ENCODE data around the gene CAB39.

GRCh38 chr2:230865766-230866755 is 153.4 kb downstream of the CAB39 start:
- TF ChIP-seq, protein P1, sequence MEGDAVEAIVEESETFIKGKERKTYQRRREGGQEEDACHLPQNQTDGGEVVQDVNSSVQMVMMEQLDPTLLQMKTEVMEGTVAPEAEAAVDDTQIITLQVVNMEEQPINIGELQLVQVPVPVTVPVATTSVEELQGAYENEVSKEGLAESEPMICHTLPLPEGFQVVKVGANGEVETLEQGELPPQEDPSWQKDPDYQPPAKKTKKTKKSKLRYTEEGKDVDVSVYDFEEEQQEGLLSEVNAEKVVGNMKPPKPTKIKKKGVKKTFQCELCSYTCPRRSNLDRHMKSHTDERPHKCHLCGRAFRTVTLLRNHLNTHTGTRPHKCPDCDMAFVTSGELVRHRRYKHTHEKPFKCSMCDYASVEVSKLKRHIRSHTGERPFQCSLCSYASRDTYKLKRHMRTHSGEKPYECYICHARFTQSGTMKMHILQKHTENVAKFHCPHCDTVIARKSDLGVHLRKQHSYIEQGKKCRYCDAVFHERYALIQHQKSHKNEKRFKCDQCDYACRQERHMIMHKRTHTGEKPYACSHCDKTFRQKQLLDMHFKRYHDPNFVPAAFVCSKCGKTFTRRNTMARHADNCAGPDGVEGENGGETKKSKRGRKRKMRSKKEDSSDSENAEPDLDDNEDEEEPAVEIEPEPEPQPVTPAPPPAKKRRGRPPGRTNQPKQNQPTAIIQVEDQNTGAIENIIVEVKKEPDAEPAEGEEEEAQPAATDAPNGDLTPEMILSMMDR (IDR thresholded peaks at IDR 0.05): peak in 4 of 6 experiments; percentile 8 to 40 (median 30)
- peak in 1 of 2 donors; percentile 53 for TF ChIP-seq POLR2A (IDR thresholded peaks at IDR 0.05)
